Measurements from ENCODE around the gene F13A1.
A peak's percentile ranks its signal among the peaks of the same experiment; 100 is the strongest.

The F13A1 gene

DNA sequence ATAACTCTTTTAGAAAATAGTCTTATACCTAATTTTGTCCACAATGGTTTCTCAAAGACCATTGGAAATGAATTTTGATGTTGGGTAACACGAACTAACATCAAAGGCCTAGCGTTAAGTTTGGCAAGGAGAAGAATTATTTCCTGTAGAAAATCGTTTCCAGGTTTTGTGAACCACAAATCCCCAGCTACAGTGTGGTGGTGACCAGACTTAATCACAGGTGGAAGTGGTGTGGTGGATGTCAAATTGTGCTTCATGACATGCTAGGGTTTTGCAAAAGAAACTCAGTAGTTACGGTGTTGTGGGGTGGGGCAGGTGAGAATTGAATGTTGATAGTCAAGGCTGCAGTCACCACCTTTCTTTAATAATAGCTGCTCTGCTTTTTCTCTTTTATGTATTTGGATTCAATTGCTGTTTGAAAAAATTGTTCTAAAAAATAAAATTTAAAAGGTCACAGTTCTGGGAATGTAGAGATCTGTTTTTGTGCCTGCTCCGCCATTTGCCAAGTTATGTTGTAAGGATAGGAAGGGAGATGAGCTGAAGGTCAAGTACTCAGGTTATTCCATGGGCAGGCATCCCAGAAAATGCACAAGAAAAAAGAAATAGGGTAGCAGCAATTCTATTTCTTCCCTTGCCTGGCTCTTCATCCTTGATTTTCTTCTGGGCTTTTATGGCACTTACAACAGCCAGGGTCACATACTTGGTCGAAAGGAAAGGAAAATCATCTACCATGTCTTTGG, 83.6 kb downstream of the F13A1 start:
- Histone ChIP-seq H3K9ac (ENCODE audit: low read depth, low read length) (no peak overlapping the region), H3K9me3 (replicated peaks; ENCODE audit: low read length) (no peaks in the 10 kb centered on the region), H3K27me3 (ENCODE audit: control insufficient read depth, insufficient read depth, low read length) (no peaks in the 10 kb centered on the region), H3K4me2 (ENCODE audit: low read length) (no peak overlapping the region), H3K36me3 (ENCODE audit: insufficient read depth, low read length) (no peaks in the 10 kb centered on the region), H3K4me1 (ENCODE audit: control insufficient read depth, insufficient read depth, low read length) (no peaks in the 10 kb centered on the region), H3K4me3 (ENCODE audit: low read length) (no peak overlapping the region)

DNA sequence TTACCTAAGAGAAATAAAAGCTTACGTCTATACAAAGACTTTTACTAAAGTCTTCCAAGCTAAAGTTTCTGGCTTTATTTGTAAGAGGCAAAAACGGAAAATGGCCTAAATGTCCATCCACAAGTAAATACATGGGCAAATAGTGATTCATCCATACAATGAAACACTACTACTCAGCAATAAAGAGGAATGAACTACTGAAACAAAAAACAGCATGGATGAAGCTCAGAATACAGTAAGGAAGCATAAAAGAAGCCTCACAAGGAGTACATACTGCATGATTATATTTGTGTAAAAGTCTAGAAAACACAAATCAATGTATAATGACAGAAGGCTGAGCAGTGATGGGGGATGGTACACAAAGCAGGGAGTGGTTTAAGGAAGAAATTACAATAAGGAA, 84.7 kb downstream of the F13A1 start:
- Histone ChIP-seq H3K4me2 (ENCODE audit: low read length) (no peak overlapping the region), H3K4me3 (ENCODE audit: low read length) (no peak overlapping the region), H3K9me3 (replicated peaks; ENCODE audit: low read length) (no peaks in the 10 kb centered on the region), H3K36me3 (ENCODE audit: insufficient read depth, low read length) (no peaks in the 10 kb centered on the region), H3K27me3 (ENCODE audit: control insufficient read depth, insufficient read depth, low read length) (no peaks in the 10 kb centered on the region), H3K4me1 (ENCODE audit: control insufficient read depth, insufficient read depth, low read length) (no peaks in the 10 kb centered on the region), H3K9ac (ENCODE audit: low read depth, low read length) (no peak overlapping the region)

DNA sequence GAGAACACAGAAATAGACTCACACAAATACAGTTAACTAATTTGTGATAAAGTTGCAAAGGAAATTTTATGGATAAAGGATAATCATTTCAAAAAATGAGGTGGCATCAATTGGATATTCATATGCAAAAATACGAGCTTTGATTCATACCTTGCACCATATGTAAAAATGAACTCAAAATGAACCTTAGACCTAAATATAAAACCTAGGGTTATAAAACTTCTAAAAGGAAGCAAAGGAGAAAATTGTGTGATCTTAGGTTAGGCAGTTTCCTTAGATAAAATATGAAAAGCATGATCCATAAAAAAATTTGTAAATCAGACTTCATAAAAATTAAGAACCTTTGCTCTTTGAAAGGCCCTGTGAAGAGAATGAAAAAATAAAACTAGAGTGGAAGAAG, 85.5 kb downstream of the F13A1 start:
- no peaks in the 10 kb centered on the region for H3K4me1 ChIP-seq (ENCODE audit: control insufficient read depth, insufficient read depth, low read length)
- H3K27me3 ChIP-seq (ENCODE audit: control insufficient read depth, insufficient read depth, low read length) = no peaks in the 10 kb centered on the region
- no peak overlapping the region for H3K4me3 ChIP-seq (ENCODE audit: low read length)
- no peak overlapping the region for H3K9ac ChIP-seq (ENCODE audit: low read depth, low read length)
- no peaks in the 10 kb centered on the region for H3K9me3 ChIP-seq (replicated peaks; ENCODE audit: low read length)
- no peak overlapping the region for H3K4me2 ChIP-seq (ENCODE audit: low read length)
- no peaks in the 10 kb centered on the region for H3K36me3 ChIP-seq (ENCODE audit: insufficient read depth, low read length)

DNA sequence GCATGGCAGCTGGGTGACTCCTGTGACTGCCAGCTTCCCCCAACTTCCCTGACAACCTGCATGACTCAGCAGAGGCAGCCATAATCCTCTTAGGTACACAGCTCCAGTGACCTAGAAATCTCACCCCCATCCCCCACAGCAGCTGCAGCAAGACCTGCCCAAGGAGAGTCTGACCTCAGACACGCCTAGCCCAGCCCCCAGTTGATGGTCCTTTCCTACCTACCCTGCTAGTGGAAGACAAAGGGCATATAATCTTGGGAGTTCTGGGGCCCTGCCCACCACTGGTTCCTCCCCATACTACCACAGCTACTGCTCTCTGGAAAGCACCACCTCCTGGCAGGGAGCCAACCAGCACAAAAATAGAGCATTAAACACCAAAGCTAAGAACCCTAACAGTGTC, 90.2 kb downstream of the F13A1 start:
- Histone ChIP-seq H3K9me3 (replicated peaks; ENCODE audit: low read length) (no peaks in the 10 kb centered on the region), H3K36me3 (ENCODE audit: insufficient read depth, low read length) (no peaks in the 10 kb centered on the region), H3K4me2 (ENCODE audit: low read length) (no peak overlapping the region), H3K27me3 (ENCODE audit: control insufficient read depth, insufficient read depth, low read length) (no peaks in the 10 kb centered on the region), H3K9ac (ENCODE audit: low read depth, low read length) (no peak overlapping the region), H3K4me3 (ENCODE audit: low read length) (no peak overlapping the region), H3K4me1 (ENCODE audit: control insufficient read depth, insufficient read depth, low read length) (no peaks in the 10 kb centered on the region)

DNA sequence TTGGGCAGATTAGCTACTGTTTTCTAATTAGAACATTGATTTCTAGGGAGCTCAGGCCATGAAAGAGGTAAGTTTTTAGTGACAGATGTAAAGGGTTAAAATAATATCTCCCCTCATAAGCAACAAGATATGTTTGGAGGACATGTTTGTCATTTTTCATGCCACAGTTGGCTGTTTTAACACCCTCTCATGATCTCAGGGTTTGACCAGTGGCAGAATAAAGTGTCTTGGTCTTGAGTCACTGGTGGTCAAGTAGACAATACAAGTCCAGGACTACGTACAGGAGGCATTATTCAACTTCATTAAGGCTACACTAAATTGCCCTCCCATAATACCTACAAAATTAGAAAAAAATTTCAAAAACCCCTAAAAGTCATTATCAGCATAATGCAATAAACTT, 92.6 kb downstream of the F13A1 start:
- Histone ChIP-seq H3K4me3 (ENCODE audit: low read length) (no peak overlapping the region), H3K9ac (ENCODE audit: low read depth, low read length) (no peak overlapping the region), H3K9me3 (replicated peaks; ENCODE audit: low read length) (no peaks in the 10 kb centered on the region)

DNA sequence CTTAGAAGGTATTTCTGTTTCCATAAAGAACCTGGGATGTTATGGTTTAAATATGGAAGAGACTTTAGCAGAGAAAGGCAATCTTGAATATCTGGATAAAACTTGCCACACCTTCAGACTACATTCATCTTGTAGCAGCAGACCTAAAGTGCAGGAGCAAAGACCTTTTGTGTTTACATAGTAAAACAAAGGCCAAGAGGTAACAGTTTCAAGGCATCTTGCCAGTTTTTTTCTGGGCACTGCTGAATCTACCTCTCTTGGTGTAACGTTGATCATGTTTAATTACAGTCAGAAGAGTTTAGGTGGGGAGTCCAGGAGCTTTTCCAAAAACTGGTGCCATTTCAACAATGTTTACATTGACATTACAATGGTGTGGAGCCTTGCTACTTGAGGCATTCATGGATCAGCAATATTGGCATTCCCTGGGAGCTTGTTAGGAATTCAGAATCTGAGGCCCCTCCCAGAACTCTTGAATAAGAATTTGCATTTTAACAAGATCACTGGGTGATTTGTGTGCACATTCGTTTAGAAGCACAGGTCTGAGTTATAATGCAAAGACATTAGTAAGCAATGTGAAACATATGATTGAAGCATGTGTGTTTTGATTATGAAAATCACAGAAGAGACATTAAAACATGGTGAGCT, 94.5 kb downstream of the F13A1 start:
- H3K4me2 ChIP-seq (ENCODE audit: low read length) = no peak overlapping the region
- H3K27me3 ChIP-seq (ENCODE audit: control insufficient read depth, insufficient read depth, low read length) = no peaks in the 10 kb centered on the region
- no peaks in the 10 kb centered on the region for H3K4me1 ChIP-seq (ENCODE audit: control insufficient read depth, insufficient read depth, low read length)
- no peak overlapping the region for H3K9ac ChIP-seq (ENCODE audit: low read depth, low read length)
- no peak overlapping the region for H3K4me3 ChIP-seq (ENCODE audit: low read length)
- H3K36me3 ChIP-seq (ENCODE audit: insufficient read depth, low read length) = no peaks in the 10 kb centered on the region
- no peaks in the 10 kb centered on the region for H3K9me3 ChIP-seq (replicated peaks; ENCODE audit: low read length)

More for the DNA sequence above, 92.6 kb downstream of the F13A1 start:
- H3K4me1 ChIP-seq (ENCODE audit: control insufficient read depth, insufficient read depth, low read length) = no peaks in the 10 kb centered on the region
- no peaks in the 10 kb centered on the region for H3K27me3 ChIP-seq (ENCODE audit: control insufficient read depth, insufficient read depth, low read length)
- H3K4me2 ChIP-seq (ENCODE audit: low read length) = no peak overlapping the region
- H3K36me3 ChIP-seq (ENCODE audit: insufficient read depth, low read length) = no peaks in the 10 kb centered on the region

DNA sequence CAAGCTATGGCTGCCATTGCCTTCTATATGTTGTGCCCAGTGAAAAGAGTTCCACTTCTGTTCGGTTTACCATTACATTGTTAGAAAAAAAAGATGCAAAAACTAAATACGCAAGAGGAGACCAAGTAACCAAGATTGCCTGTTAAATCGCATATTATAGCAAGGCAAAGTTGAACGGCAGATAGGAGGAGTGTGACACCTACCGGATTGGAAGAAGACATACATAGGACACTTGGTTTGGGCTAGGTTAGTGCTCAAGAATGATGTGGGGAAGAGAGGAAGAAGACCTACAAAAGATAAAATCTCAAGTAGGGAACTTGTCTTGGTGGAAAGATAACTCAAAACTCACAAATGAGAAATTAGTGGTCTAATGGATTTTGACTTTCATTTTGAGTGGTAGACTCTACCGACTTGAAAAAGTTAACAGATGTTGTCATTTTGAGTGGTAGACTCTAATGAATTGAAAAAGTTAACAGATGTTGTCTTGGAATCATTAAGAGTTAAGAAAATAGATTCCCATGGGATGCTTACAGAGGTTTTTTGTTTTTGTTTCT, 95.5 kb downstream of the F13A1 start:
- no peaks in the 10 kb centered on the region for H3K36me3 ChIP-seq (ENCODE audit: insufficient read depth, low read length)
- H3K9me3 ChIP-seq (replicated peaks; ENCODE audit: low read length) = no peaks in the 10 kb centered on the region
- H3K4me3 ChIP-seq (ENCODE audit: low read length) = no peak overlapping the region
- no peak overlapping the region for H3K9ac ChIP-seq (ENCODE audit: low read depth, low read length)
- H3K4me2 ChIP-seq (ENCODE audit: low read length) = no peak overlapping the region
- no peaks in the 10 kb centered on the region for H3K27me3 ChIP-seq (ENCODE audit: control insufficient read depth, insufficient read depth, low read length)
- no peaks in the 10 kb centered on the region for H3K4me1 ChIP-seq (ENCODE audit: control insufficient read depth, insufficient read depth, low read length)

DNA sequence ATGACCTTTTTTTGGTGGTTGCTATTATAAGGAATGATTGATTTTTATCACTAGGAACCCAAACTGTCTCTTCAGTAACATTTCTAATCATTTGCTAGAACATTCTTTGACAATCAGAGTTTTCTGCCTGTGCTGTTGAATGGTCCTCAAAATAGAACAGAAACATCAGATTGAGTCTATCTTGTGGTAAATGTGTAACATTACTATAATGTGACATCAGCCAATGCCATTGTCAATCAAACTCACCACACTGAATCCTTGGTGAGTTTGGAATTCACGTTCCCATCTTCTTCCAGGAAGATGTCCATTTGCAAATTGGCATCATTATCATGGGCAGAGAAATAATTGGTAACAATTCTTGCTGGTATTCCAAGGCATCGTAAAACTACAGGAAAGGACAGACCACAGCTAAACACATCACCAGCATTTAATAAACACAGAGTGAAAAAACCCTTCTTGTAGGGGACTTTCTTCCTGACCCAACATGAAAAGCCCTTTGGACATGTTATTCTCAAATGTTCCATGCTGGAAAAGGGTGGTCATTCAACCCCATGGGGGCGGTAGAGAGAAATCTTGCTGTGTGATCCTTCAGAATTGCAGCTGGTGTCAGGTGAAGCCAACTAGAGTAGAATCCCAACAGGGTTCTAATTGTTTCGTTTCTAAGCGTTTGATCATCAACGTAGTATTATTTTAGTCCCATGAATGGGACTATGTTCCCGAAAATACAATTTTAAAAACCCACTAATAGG, 98.5 kb downstream of the F13A1 start:
- Histone ChIP-seq H3K9me3 (replicated peaks; ENCODE audit: low read length) (no peaks in the 10 kb centered on the region), H3K4me3 (ENCODE audit: low read length) (no peak overlapping the region), H3K36me3 (ENCODE audit: insufficient read depth, low read length) (no peaks in the 10 kb centered on the region), H3K27me3 (ENCODE audit: control insufficient read depth, insufficient read depth, low read length) (no peaks in the 10 kb centered on the region), H3K4me2 (ENCODE audit: low read length) (no peak overlapping the region), H3K4me1 (ENCODE audit: control insufficient read depth, insufficient read depth, low read length) (peaks cover 11% of the 10 kb centered on the region), H3K9ac (ENCODE audit: low read depth, low read length) (no peak overlapping the region)

DNA sequence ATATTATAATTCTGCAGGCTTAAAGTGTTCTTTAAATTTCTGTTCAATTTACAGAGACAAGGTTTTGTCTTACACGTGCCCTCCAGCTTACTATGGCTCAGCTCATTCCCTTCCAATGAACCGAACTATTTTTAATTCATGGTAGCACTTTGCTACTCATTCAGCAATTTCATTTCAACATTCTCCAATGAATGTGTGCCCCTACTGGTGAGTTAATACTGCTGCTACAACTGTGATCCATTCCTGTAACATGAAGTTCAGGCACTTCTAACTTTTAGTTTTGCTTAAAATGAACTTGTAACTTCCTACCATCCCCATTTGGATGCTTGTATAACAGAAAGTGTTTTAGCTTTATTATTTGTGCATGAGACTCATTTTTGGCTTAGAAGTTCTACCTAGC, 99.7 kb downstream of the F13A1 start:
- no peak overlapping the region for H3K4me3 ChIP-seq (ENCODE audit: low read length)
- no peaks in the 10 kb centered on the region for H3K9me3 ChIP-seq (replicated peaks; ENCODE audit: low read length)
- no peaks in the 10 kb centered on the region for H3K36me3 ChIP-seq (ENCODE audit: insufficient read depth, low read length)
- H3K9ac ChIP-seq (ENCODE audit: low read depth, low read length) = no peak overlapping the region
- H3K4me2 ChIP-seq (ENCODE audit: low read length) = no peak overlapping the region
- no peaks in the 10 kb centered on the region for H3K27me3 ChIP-seq (ENCODE audit: control insufficient read depth, insufficient read depth, low read length)
- peaks cover 11% of the 10 kb centered on the region for H3K4me1 ChIP-seq (ENCODE audit: control insufficient read depth, insufficient read depth, low read length)

DNA sequence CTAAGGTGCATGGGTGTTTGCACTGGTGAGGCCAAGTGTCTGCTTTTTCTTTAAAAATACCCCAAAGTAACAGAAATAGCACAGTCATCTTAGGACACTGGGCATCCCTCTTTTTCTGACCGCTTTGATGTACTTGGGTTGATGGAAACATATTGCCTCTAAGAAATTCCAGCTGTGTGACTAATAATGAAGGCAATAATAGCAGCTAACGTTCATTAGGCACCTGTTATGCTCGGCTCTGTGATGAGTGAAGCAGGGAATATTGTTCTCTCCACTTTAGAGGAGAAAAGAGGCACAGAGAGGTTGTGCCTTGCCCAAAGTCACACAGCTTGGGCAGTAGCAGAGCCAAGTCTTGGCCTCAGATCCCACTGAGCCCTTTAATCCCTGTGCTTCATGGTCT, 100.7 kb downstream of the F13A1 start:
- H3K27me3 ChIP-seq (ENCODE audit: control insufficient read depth, insufficient read depth, low read length) = no peaks in the 10 kb centered on the region
- no peak overlapping the region for H3K4me3 ChIP-seq (ENCODE audit: low read length)
- no peaks in the 10 kb centered on the region for H3K36me3 ChIP-seq (ENCODE audit: insufficient read depth, low read length)
- no peaks in the 10 kb centered on the region for H3K9me3 ChIP-seq (replicated peaks; ENCODE audit: low read length)
- peaks cover 11% of the 10 kb centered on the region for H3K4me1 ChIP-seq (ENCODE audit: control insufficient read depth, insufficient read depth, low read length)
- H3K4me2 ChIP-seq (ENCODE audit: low read length) = no peak overlapping the region
- H3K9ac ChIP-seq (ENCODE audit: low read depth, low read length) = no peak overlapping the region

DNA sequence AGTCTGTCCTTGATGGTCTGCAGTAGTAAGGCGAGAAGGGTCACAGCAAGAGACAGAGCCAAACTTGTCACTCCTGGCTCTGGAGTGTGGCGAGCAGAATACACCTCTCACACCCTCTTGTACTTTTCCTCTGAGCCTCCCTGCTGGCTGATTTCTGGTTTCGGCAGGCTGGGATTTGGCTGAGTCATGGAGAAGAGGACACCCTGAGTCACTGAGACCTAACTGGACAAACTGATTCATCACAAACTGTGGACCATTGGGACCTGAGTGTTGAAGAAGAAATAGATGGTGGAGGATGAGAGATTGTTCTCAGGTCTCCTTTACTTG, 101.7 kb downstream of the F13A1 start:
- H3K9me3 ChIP-seq (replicated peaks; ENCODE audit: low read length) = no peaks in the 10 kb centered on the region
- H3K27me3 ChIP-seq (ENCODE audit: control insufficient read depth, insufficient read depth, low read length) = no peaks in the 10 kb centered on the region
- H3K36me3 ChIP-seq (ENCODE audit: insufficient read depth, low read length) = no peaks in the 10 kb centered on the region
- peaks cover 11% of the 10 kb centered on the region for H3K4me1 ChIP-seq (ENCODE audit: control insufficient read depth, insufficient read depth, low read length)
- H3K4me3 ChIP-seq (ENCODE audit: low read length) = peak overlapping the region; percentile 19
- peak overlapping the region; percentile 36 for H3K9ac ChIP-seq (ENCODE audit: low read depth, low read length)
- H3K4me2 ChIP-seq (ENCODE audit: low read length) = peak overlapping the region; percentile 61

Data from skeletal muscle satellite cell (primary cell).